Measurements from ENCODE around the gene BEND6. TPM values are rescaled to one million over a fixed set of nuclear protein-coding genes. Genes with fewer than 3 reads are reported as not detected.

The BEND6 gene
- total and polyA plus RNA-seq, 2 of the 8 experiments (the other 6 are each of a cell fraction or from before 2014, with no cell fraction given): 0.71 to 2.1 TPM

DNA sequence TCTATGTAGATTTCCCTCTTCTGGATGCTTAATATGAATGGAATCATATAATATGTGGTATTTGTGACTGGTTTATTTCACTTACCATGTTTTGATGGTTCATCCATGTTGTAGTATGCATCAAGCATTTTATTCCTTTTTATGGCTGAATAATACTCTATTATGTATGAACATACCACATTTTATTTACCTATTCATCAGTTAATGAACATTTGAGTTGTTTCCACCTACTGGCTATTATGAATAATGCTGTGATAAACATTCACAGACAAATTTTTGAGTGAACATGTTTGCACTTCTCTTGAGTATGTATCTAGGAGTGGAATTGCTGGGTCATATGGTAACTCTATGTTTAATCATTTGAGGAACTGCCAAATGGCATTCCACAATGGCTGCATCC is 120.2 kb downstream of the BEND6 start (continued):
- TF ChIP-seq, protein P1, sequence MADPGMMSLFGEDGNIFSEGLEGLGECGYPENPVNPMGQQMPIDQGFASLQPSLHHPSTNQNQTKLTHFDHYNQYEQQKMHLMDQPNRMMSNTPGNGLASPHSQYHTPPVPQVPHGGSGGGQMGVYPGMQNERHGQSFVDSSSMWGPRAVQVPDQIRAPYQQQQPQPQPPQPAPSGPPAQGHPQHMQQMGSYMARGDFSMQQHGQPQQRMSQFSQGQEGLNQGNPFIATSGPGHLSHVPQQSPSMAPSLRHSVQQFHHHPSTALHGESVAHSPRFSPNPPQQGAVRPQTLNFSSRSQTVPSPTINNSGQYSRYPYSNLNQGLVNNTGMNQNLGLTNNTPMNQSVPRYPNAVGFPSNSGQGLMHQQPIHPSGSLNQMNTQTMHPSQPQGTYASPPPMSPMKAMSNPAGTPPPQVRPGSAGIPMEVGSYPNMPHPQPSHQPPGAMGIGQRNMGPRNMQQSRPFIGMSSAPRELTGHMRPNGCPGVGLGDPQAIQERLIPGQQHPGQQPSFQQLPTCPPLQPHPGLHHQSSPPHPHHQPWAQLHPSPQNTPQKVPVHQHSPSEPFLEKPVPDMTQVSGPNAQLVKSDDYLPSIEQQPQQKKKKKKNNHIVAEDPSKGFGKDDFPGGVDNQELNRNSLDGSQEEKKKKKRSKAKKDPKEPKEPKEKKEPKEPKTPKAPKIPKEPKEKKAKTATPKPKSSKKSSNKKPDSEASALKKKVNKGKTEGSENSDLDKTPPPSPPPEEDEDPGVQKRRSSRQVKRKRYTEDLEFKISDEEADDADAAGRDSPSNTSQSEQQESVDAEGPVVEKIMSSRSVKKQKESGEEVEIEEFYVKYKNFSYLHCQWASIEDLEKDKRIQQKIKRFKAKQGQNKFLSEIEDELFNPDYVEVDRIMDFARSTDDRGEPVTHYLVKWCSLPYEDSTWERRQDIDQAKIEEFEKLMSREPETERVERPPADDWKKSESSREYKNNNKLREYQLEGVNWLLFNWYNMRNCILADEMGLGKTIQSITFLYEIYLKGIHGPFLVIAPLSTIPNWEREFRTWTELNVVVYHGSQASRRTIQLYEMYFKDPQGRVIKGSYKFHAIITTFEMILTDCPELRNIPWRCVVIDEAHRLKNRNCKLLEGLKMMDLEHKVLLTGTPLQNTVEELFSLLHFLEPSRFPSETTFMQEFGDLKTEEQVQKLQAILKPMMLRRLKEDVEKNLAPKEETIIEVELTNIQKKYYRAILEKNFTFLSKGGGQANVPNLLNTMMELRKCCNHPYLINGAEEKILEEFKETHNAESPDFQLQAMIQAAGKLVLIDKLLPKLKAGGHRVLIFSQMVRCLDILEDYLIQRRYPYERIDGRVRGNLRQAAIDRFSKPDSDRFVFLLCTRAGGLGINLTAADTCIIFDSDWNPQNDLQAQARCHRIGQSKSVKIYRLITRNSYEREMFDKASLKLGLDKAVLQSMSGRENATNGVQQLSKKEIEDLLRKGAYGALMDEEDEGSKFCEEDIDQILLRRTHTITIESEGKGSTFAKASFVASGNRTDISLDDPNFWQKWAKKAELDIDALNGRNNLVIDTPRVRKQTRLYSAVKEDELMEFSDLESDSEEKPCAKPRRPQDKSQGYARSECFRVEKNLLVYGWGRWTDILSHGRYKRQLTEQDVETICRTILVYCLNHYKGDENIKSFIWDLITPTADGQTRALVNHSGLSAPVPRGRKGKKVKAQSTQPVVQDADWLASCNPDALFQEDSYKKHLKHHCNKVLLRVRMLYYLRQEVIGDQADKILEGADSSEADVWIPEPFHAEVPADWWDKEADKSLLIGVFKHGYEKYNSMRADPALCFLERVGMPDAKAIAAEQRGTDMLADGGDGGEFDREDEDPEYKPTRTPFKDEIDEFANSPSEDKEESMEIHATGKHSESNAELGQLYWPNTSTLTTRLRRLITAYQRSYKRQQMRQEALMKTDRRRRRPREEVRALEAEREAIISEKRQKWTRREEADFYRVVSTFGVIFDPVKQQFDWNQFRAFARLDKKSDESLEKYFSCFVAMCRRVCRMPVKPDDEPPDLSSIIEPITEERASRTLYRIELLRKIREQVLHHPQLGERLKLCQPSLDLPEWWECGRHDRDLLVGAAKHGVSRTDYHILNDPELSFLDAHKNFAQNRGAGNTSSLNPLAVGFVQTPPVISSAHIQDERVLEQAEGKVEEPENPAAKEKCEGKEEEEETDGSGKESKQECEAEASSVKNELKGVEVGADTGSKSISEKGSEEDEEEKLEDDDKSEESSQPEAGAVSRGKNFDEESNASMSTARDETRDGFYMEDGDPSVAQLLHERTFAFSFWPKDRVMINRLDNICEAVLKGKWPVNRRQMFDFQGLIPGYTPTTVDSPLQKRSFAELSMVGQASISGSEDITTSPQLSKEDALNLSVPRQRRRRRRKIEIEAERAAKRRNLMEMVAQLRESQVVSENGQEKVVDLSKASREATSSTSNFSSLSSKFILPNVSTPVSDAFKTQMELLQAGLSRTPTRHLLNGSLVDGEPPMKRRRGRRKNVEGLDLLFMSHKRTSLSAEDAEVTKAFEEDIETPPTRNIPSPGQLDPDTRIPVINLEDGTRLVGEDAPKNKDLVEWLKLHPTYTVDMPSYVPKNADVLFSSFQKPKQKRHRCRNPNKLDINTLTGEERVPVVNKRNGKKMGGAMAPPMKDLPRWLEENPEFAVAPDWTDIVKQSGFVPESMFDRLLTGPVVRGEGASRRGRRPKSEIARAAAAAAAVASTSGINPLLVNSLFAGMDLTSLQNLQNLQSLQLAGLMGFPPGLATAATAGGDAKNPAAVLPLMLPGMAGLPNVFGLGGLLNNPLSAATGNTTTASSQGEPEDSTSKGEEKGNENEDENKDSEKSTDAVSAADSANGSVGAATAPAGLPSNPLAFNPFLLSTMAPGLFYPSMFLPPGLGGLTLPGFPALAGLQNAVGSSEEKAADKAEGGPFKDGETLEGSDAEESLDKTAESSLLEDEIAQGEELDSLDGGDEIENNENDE (IDR thresholded peaks at IDR 0.05; ENCODE audit: insufficient replicate concordance, low read length): no peak
- TF ChIP-seq HDAC2 (IDR thresholded peaks at IDR 0.05; ENCODE audit: borderline replicate concordance in 1 of 2, low read depth in 2 of 2, low read length in 2 of 2) (no peak), PHF8 (conservative IDR thresholded peaks at IDR 0.05; ENCODE audit: low read depth, low read length) (no peak), ZNF274 (IDR thresholded peaks at IDR 0.05; ENCODE audit: borderline replicate concordance, extremely low read depth, low read length) (no peak), CBX8 (IDR thresholded peaks at IDR 0.05; ENCODE audit: borderline replicate concordance, low read depth, low read length) (no peak)
